Activated CD8-positive, alpha-beta memory T cell treated with anti-CD3 and anti-CD28 coated beads for 24 hours (primary cell): ENCODE measurements around the gene C19orf73.
A peak's percentile ranks its signal among the peaks of the same experiment; 100 is the strongest.

ENCODE experiments used
- DNase-seq: peaks from one replicate; pipeline ENCODE4 v3.0.0-alpha.2; 2020

Gene C19orf73

DNA sequence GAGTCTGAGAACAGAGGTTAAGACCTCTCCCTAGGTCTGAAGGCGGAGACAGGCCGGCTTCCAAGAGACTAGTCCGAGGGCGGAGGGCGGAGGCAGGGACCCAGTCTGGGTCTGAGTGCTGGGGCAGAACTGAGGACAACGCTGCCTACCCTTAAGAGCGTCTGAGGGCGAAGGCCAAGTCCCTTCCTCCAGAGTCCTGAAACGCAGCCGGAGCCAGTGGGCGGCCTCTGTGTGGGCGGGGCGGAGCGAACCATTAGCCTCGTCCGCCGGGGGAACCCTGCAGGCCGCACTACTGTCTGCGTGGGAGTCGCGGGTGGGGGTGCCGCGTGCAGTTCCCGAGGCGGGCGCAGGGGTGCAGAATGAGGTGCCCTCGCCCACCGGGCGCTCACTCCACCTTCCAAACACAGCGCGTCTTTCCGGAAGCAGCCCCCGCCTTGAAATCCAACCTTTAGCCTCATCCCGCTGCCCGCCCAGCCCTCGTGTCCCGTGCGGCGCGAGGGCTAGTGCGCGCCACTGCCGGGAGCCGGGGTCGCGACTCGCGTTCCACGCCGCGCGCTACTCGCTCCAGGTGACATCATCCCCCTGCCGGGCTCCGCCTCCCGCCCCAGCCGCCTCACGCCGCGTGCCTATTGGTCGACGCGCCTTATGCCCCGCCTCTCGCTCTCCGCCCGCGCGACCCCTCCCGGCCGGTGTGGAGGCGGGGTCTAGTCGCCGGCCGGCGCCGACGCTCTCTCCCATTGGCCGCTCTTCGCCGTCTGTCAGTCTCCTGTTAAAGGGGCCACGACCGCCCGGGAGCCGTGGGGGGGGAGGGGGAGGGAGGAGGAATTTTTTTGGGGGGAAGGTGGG lies at the start of gene C19orf73:
C19orf73 (minus strand) TSS at position 579 of the 846 bp plus-strand sequence; CDS start at position 458, 121 bp downstream.
- DNase-seq: peak; percentile 97

DNA sequence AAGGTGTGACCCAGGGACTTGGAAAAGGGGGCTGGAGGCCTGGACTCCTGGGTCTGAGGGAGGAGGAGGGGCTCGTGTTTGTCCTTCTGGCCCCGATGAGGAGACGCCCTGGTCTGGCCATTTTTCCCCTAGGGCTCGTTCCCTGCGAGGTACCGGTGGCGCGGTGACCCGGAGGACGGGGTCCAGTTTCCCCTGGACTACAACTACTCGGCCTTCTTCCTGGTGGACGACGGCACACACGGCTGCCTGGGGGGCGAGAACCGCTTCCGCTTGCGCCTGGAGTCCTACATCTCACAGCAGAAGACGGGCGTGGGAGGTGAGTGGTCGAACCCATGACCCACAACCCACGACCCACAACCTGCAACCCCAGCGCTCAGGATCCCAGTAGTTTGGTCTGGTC lies 49.5 kb upstream of the C19orf73 start:
- no peak for DNase-seq

GRCh38 chr19:49167857-49168409 lies 49.0 kb upstream of the C19orf73 start:
- no peak for DNase-seq

GRCh38 chr19:49165865-49166301 lies 46.9 kb upstream of the C19orf73 start:
- no peak for DNase-seq

GRCh38 chr19:49165111-49165750 lies 46.3 kb upstream of the C19orf73 start:
- no peak for DNase-seq

- no peak for DNase-seq
Observed at GRCh38 chr19:49161987-49162386, 43.0 kb upstream of the C19orf73 start.

DNA sequence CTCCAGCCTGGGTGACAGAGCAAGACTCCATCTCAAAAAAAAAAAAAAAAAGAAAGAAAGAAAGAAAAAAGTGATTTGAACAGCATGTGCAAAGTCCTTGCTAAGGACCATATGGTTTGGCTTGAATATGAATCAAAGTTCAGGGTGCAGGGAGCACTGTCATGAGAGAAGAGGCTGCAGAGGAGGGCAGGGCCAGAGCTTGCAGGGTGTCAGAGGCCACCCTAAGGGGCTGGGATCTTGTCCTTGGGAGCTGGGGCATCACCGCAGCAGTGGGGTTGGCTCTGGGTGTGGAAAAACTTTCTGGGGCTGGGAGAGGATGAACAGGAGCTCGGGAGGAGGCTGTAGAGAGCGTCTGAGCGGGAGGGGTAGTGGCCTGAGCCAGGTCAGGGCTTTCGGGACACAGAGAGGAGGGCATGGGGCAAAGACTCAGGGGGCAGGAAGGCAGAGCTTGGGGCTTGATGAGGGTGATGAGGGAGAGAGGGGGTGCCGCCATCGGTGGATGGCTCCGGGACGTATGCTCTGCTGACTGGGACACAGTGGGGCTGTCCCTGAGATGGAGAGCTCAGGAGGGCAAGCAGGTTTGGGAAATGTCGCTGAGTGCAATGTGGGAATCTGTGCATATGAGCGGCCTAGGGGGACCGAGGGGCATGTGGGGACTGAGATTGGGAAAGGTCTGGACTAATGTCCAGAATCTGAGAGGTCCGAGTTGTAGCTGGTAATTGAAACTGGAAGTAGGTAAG lies 41.7 kb upstream of the C19orf73 start:
- no peak for DNase-seq

- DNase-seq: peak; percentile 77
Observed at GRCh38 chr19:49157445-49158224, 38.7 kb upstream of the C19orf73 start, which contains the start of gene TRPM4. TRPM4 (plus strand) TSS chr19:49157792; CDS start chr19:49157867, 75 bp downstream.

GRCh38 chr19:49155820-49156346 lies 36.9 kb upstream of the C19orf73 start:
- DNase-seq: no peak

DNA sequence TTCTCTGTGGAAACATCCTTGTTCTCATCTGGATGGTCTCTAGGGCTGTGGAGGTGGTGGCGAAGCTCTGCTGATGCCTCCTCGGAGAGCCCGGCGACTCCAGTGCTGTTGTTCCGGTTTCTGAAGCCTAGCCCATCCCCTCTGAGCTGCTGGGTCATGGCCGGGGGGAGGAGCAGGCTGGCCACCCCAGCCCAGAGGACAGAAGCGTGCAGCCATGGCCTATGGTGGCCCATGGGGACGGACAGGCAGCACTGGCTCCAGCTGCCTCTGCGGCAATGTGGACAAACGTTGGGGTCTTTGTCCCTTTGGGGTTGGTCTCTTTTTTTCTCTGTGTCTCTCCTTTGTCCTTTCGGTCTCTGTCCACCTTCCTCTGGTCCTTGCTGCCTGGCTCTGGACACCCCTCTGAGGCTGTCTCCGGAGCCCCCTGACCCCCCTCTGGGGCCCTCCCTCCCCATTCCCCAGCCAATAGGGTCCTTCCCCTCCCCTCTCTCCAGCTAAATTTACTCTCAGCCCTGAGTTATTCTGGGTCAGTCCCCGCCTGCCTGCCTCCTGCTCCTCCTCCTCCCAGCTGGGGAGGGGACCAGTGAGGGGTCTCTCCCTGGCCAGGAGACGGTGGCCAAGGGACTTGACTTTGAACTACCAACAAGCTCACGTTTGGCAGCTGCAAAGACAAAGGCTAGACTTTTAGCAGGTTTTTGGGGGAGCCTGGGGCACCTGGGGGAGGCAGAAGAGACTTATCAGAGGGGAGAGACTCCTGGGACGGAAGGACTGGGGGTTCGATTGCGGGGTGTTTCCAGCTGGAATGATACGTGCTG lies 36.3 kb upstream of the C19orf73 start, which contains the start of gene HRC:
HRC (minus strand) TSS at position 392 of the 815 bp plus-strand sequence; CDS start at position 233, 159 bp downstream.
- no peak for DNase-seq

DNA sequence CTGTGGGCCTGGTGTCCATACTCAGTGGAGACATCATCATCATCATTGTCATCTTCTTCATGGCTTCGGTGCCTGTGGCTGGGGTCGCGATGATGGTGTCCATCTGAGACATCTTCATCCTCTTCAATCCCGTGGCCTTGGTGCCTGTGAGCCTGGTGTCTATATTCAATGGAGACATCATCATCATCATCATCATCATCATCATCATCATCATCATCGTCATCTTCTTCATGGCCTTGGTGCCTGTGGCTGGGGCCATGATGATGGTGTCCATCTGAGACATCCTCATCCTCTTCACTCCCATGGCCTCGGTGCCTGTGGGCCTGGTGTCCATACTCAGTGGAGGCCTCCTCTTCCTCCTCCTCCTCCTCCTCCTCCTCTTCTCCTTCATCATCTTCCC lies 35.3 kb upstream of the C19orf73 start:
- DNase-seq: no peak

DNA sequence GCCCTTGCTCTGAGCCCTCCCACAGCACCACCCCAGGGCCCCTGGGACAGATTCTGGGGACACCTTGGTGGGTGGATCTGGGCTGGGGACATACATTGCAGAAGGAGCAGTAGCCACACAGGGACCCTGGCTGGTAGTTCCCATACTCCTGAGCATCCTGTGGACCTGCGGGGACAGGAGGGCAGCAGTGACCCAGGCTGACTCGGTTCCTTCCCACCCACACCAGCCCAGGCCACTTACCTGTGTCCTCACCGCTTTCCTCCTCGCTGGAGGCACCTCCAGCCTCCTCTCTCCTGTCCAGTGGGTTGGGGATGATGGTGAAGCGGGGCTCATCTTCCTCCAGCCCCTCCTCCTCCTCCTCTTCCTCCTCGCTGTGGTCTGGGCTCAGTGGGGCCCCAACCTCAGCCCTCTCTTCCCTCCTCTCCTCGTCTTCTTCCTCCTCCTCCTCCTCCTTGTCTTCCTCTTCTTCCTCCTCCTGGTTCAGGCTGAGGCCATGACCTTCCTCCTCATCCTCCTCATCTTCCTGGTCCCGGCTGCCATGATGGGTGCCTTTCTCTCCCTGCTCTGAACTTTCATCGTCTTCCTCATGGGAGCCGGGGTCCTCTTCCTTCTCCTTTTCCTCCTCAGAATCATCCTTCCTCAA lies 34.3 kb upstream of the C19orf73 start:
- DNase-seq: no peak

GRCh38 chr19:49152119-49152550 lies 33.2 kb upstream of the C19orf73 start:
- no peak for DNase-seq

GRCh38 chr19:49151267-49152118 lies 32.5 kb upstream of the C19orf73 start:
- no peak for DNase-seq

DNA sequence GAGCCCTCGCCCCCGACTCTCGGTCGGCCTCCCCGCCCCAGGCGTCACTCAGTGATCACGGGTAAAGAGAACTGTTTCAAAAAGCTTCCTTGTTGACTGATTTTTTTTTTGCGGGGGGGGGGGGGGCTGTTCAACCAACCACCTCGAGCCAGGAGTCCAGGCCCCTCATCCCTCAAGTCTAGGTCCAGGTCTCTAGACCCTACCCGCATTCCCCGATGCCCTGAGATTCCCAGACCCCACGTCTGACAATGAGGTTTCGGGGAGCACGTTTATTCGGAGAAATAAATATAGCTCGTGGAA lies 32.0 kb upstream of the C19orf73 start:
- DNase-seq: no peak

- peak; percentile 69 for DNase-seq
Observed at GRCh38 chr19:49150106-49150943, 31.4 kb upstream of the C19orf73 start.

- DNase-seq: no peak
Observed at GRCh38 chr19:49149652-49150105, 30.7 kb upstream of the C19orf73 start.
